HepG2 (cell line): ENCODE data around the gene SERINC2. TPM values are rescaled to one million over a fixed set of nuclear protein-coding genes. Genes with fewer than 3 reads are reported as not detected.

ENCODE experiments used
- AGO1 ChIP-seq: fragments of 200-400 bp; formaldehyde crosslinking; IDR thresholded peaks from 2 replicates; pipeline ENCODE4 v1.6.1; 2017; ENCODE audit warnings: mild to moderate bottlenecking, low read depth, low read length, moderate library complexity; ENCODE audit not compliant: poor library complexity, severe bottlenecking
- FOXO1 ChIP-seq: sonication (generic); formaldehyde crosslinking; IDR thresholded peaks from 2 replicates; pipeline ENCODE4 v1.4.0; 2020; ENCODE audit warnings: missing genetic modification reagents
- HDAC1 ChIP-seq: sonication (generic); formaldehyde crosslinking; IDR thresholded peaks from 2 replicates; pipeline ENCODE4 v1.5.1; 2020; ENCODE audit warnings: mild to moderate bottlenecking, missing genetic modification reagents
- KMT2A ChIP-seq: sonication (generic); formaldehyde crosslinking; IDR thresholded peaks from 2 replicates; pipeline ENCODE4 v1.4.0; 2020; ENCODE audit warnings: missing genetic modification reagents
- NKX3-1 ChIP-seq: sonication (generic); formaldehyde crosslinking; IDR thresholded peaks from 2 replicates; pipeline ENCODE4 v1.5.0; 2020; ENCODE audit warnings: missing genetic modification reagents
- SRF ChIP-seq: IDR thresholded peaks from 2 replicates; pipeline ENCODE4 v1.6.1; 2011; ENCODE audit warnings: mild to moderate bottlenecking, low read depth, low read length, moderate library complexity
- ZBTB38 ChIP-seq: sonication (generic); formaldehyde crosslinking; IDR thresholded peaks from 2 replicates; pipeline ENCODE4 v1.5.1; 2020; ENCODE audit warnings: mild to moderate bottlenecking, missing genetic modification reagents
- ZBTB8A ChIP-seq: sonication (generic); formaldehyde crosslinking; IDR thresholded peaks from 2 replicates; pipeline ENCODE4 v1.4.0; 2020; ENCODE audit warnings: mild to moderate bottlenecking, low read depth, missing genetic modification reagents, borderline replicate concordance
- ZNF230 ChIP-seq: sonication (generic); formaldehyde crosslinking; IDR thresholded peaks from 2 replicates; pipeline ENCODE4 v1.4.0; 2020; ENCODE audit warnings: mild to moderate bottlenecking, missing genetic modification reagents
- ZNF235 ChIP-seq: sonication (generic); formaldehyde crosslinking; IDR thresholded peaks from 2 replicates; pipeline ENCODE4 v1.8.1; 2023; ENCODE audit warnings: mild to moderate bottlenecking, missing genetic modification reagents, borderline replicate concordance
- ZNF75D ChIP-seq: sonication (generic); formaldehyde crosslinking; IDR thresholded peaks from 2 replicates; pipeline ENCODE4 v1.8.1; 2023; ENCODE audit warnings: missing genetic modification reagents, mild to moderate bottlenecking, borderline replicate concordance
- polyA plus RNA-seq, 8 experiments: library from polyadenylated mRNA; depleted of rRNA in 3 of 8; stranded (reverse) in 7 of 8; unstranded in 1 of 8; fragments of >200 nt; fragmentation: Illumina TruSeq in 4 of 8; extraction: Trizol in 4 of 8; gene quantifications; 2 replicates each; pipeline versions ENCODE4 v1.2.1 to v1.2.3, GENCODE V29; 2011 to 2016; ENCODE audit warnings: low read depth in 4 of 8, missing spikeins in 1 of 8, mixed read lengths in 1 of 8; ENCODE audit not compliant: insufficient read depth in 1 of 8
- total RNA-seq, 5 experiments: library from RNA; depleted of rRNA; stranded (reverse); fragments of >200 nt; fragmentation: Illumina TruSeq; extraction: Trizol; gene quantifications; 2 replicates each; pipeline ENCODE4 v1.2.3, GENCODE V29; 2016; ENCODE audit warnings: low read depth in 1 of 5
- TF ChIP-seq, protein P1 (sequence below): sonication (generic); formaldehyde crosslinking; IDR thresholded peaks from 2 replicates; pipeline ENCODE4 v1.5.1; 2020; ENCODE audit warnings: mild to moderate bottlenecking, missing genetic modification reagents, moderate library complexity
- TF ChIP-seq, protein P2 (sequence below): sonication (generic); formaldehyde crosslinking; IDR thresholded peaks from 2 replicates; pipeline ENCODE4 v1.4.0; 2020; ENCODE audit warnings: mild to moderate bottlenecking, missing genetic modification reagents
- TF ChIP-seq, protein P3 (sequence below): sonication (generic); formaldehyde crosslinking; IDR thresholded peaks from 2 replicates; pipeline ENCODE4 v1.8.1; 2022; ENCODE audit warnings: mild to moderate bottlenecking, missing genetic modification reagents
- TF ChIP-seq, protein P4 (sequence below): IDR thresholded peaks from 2 replicates; pipeline ENCODE4 v1.6.1; 2016; ENCODE audit warnings: low read depth, control low read depth
- TF ChIP-seq, protein P5 (sequence below): sonication (generic); formaldehyde crosslinking; IDR thresholded peaks from 2 replicates; pipeline ENCODE4 v1.5.0; 2020; ENCODE audit warnings: mild to moderate bottlenecking, missing genetic modification reagents

Gene SERINC2
- total and polyA plus RNA-seq, 2 of the 13 experiments (the other 11 are each of a cell fraction or from before 2014, with no cell fraction given): 4.8 to 126 TPM

DNA sequence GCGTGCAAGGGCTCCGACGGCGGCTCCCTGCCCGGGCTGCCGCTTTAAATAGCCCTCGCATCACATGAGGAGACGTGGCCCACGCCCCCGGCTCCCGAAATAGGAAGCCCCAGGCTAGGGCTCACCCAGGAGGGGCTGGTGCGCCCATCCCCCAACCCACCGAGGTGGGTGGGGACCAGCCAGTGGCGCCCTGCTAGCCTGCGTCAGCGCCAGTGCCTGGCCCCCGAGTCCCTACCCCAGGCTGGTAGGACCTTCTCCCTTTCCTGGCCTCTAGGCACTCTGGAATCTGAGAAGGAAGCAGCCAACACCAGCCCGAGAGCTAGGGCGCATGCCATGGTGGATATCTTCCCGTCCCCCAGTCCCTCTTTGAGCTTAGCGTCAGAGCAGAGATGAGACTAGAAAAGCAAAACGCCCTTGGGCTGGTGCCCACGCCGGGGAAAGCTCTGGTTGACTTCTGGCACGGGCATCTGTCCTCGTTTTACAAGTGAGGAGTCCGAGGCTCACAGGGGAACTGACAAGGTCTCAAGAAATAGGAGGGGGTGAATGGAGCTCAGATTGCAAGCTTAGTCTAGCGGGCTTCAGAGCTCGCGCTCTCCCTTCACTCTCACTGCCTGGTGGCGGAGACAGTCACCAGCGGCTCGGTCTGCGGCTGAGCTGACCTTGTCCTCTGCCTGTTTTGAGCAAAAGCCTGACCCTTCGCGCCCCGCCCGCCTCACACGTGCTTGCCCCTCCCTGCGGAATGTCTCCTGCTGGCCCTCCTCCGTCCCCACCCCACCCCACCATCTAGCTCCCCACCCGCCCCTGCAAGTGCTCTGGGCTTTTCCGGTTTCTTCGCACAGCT lies 39.7 kb upstream of the SERINC2 start, which contains the start of gene FABP3 (continued):
- no peak for TF ChIP-seq NKX3-1 (CRISPR knock-in tag)
- no peak for TF ChIP-seq ZNF230 (CRISPR knock-in tag)
- no peak for TF ChIP-seq ZBTB38 (CRISPR knock-in tag)
- no peak for TF ChIP-seq FOXO1 (CRISPR knock-in tag)
- TF ChIP-seq, protein P1, sequence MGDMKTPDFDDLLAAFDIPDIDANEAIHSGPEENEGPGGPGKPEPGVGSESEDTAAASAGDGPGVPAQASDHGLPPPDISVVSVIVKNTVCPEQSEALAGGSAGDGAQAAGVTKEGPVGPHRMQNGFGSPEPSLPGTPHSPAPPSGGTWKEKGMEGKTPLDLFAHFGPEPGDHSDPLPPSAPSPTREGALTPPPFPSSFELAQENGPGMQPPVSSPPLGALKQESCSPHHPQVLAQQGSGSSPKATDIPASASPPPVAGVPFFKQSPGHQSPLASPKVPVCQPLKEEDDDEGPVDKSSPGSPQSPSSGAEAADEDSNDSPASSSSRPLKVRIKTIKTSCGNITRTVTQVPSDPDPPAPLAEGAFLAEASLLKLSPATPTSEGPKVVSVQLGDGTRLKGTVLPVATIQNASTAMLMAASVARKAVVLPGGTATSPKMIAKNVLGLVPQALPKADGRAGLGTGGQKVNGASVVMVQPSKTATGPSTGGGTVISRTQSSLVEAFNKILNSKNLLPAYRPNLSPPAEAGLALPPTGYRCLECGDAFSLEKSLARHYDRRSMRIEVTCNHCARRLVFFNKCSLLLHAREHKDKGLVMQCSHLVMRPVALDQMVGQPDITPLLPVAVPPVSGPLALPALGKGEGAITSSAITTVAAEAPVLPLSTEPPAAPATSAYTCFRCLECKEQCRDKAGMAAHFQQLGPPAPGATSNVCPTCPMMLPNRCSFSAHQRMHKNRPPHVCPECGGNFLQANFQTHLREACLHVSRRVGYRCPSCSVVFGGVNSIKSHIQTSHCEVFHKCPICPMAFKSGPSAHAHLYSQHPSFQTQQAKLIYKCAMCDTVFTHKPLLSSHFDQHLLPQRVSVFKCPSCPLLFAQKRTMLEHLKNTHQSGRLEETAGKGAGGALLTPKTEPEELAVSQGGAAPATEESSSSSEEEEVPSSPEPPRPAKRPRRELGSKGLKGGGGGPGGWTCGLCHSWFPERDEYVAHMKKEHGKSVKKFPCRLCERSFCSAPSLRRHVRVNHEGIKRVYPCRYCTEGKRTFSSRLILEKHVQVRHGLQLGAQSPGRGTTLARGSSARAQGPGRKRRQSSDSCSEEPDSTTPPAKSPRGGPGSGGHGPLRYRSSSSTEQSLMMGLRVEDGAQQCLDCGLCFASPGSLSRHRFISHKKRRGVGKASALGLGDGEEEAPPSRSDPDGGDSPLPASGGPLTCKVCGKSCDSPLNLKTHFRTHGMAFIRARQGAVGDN (CRISPR knock-in tag): peak; percentile 87
- TF ChIP-seq, protein P2, sequence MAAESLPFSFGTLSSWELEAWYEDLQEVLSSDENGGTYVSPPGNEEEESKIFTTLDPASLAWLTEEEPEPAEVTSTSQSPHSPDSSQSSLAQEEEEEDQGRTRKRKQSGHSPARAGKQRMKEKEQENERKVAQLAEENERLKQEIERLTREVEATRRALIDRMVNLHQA (CRISPR knock-in tag): no peak
- TF ChIP-seq AGO1: no peak
- no peak; the same call in 1 of the 2 replicates for TF ChIP-seq KMT2A (CRISPR knock-in tag)
- TF ChIP-seq, protein P3, sequence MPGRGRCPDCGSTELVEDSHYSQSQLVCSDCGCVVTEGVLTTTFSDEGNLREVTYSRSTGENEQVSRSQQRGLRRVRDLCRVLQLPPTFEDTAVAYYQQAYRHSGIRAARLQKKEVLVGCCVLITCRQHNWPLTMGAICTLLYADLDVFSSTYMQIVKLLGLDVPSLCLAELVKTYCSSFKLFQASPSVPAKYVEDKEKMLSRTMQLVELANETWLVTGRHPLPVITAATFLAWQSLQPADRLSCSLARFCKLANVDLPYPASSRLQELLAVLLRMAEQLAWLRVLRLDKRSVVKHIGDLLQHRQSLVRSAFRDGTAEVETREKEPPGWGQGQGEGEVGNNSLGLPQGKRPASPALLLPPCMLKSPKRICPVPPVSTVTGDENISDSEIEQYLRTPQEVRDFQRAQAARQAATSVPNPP (CRISPR knock-in tag): no peak
- TF ChIP-seq ZBTB8A (CRISPR knock-in tag): no peak
- TF ChIP-seq, protein P4, sequence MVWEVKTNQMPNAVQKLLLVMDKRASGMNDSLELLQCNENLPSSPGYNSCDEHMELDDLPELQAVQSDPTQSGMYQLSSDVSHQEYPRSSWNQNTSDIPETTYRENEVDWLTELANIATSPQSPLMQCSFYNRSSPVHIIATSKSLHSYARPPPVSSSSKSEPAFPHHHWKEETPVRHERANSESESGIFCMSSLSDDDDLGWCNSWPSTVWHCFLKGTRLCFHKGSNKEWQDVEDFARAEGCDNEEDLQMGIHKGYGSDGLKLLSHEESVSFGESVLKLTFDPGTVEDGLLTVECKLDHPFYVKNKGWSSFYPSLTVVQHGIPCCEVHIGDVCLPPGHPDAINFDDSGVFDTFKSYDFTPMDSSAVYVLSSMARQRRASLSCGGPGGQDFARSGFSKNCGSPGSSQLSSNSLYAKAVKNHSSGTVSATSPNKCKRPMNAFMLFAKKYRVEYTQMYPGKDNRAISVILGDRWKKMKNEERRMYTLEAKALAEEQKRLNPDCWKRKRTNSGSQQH (CRISPR knock-in tag): no peak
- no peak for TF ChIP-seq ZNF235 (CRISPR knock-in tag)
- TF ChIP-seq HDAC1 (CRISPR knock-in tag): no peak
- no peak for TF ChIP-seq SRF
- TF ChIP-seq, protein P5, sequence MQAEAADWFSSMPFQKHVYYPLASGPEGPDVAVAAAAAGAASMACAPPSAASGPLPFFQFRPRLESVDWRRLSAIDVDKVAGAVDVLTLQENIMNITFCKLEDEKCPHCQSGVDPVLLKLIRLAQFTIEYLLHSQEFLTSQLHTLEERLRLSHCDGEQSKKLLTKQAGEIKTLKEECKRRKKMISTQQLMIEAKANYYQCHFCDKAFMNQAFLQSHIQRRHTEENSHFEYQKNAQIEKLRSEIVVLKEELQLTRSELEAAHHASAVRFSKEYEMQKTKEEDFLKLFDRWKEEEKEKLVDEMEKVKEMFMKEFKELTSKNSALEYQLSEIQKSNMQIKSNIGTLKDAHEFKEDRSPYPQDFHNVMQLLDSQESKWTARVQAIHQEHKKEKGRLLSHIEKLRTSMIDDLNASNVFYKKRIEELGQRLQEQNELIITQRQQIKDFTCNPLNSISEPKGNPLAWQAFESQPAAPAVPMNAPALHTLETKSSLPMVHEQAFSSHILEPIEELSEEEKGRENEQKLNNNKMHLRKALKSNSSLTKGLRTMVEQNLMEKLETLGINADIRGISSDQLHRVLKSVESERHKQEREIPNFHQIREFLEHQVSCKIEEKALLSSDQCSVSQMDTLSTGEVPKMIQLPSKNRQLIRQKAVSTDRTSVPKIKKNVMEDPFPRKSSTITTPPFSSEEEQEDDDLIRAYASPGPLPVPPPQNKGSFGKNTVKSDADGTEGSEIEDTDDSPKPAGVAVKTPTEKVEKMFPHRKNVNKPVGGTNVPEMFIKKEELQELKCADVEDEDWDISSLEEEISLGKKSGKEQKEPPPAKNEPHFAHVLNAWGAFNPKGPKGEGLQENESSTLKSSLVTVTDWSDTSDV (CRISPR knock-in tag): no peak
- TF ChIP-seq ZNF75D: no peak
